Measurements from ENCODE around the gene BCL11B. TPM values are rescaled to one million over a fixed set of nuclear protein-coding genes. Genes with fewer than 3 reads are reported as not detected.

BCL11B gene
- total RNA-seq, 4 donors from 2014 or later = 0.68 to 1.5 (median 0.85) TPM

DNA sequence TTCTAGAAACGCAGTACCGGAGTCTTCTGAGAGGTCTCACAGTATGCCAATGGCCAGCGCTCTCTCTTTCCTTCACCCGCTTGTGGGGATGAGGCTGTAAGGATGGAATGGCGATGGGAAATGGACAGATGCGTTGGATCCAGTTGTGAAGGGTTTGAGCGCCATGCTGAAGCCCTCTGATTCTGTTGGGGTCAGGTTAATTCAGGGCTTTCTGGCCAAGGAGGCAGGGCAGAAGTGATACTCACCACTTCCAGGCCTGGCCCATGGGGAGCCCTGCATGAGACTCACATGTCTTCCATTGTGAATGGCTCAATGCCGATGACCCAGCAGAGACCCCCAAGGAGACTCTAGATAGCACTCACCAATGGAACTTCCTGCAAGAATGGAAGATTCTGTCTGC, 114.3 kb downstream of the BCL11B start:
- TF ChIP-seq, protein P1, sequence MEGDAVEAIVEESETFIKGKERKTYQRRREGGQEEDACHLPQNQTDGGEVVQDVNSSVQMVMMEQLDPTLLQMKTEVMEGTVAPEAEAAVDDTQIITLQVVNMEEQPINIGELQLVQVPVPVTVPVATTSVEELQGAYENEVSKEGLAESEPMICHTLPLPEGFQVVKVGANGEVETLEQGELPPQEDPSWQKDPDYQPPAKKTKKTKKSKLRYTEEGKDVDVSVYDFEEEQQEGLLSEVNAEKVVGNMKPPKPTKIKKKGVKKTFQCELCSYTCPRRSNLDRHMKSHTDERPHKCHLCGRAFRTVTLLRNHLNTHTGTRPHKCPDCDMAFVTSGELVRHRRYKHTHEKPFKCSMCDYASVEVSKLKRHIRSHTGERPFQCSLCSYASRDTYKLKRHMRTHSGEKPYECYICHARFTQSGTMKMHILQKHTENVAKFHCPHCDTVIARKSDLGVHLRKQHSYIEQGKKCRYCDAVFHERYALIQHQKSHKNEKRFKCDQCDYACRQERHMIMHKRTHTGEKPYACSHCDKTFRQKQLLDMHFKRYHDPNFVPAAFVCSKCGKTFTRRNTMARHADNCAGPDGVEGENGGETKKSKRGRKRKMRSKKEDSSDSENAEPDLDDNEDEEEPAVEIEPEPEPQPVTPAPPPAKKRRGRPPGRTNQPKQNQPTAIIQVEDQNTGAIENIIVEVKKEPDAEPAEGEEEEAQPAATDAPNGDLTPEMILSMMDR (IDR thresholded peaks at IDR 0.05; ENCODE audit: low read depth) = no peak

DNA sequence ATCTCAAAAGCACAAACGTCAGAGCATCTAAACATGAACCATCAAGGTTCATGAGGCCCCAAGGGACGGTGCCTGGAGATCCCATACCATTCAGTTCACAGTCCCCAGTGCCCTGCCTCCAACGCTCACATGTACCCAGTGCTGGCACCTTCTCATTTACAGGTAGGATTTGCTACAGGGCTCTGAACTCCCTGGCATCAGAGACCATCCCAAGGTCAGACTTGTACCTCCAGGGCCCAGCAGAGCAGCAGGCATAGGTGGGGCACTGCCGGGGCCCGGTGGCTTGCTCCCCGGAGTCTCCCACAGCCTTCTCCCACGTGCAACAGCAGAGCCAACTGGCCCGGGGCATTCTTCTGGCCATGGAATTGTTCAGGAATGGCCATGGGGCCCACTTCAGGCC, 114.8 kb downstream of the BCL11B start:
- TF ChIP-seq, protein P1 (IDR thresholded peaks at IDR 0.05; ENCODE audit: low read depth) = no peak

DNA sequence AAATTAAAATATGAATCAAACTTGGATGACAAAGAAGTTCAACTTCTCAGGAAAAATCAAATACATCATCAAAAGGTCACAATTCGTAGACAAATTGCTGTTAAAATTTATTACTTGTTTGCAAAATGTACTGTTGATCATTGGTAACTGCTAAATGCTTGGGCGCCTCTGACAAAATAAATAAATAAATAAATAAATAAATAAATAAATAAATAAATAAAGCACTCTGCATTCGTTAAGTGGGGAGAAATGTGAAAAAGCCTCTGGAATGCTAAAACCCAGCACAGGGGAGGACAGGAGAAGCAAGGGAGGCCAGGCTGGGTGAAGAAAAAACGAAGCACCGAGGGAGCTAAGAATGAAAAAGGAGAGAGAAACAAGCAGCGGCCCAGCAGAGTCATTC, 115.2 kb downstream of the BCL11B start:
- TF ChIP-seq, protein P1 (IDR thresholded peaks at IDR 0.05; ENCODE audit: low read depth) = no peak

DNA sequence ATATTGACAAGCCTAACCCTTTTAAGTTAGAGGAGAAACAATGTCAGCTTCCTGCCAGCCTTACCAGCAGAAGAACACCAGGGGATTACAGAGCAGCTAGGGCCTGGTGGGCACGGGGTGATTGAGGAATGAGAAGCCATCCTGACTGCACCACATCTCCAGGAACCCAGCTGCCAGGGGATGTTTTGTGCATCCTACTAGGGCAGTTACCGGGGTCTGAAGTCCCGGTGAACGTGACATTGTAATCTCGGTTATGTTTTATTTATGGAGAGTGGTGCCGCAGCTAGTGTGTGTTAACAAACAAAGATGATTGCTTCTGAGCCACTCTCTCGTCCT, 115.9 kb downstream of the BCL11B start:
- TF ChIP-seq, protein P1 (IDR thresholded peaks at IDR 0.05; ENCODE audit: low read depth) = no peak

DNA sequence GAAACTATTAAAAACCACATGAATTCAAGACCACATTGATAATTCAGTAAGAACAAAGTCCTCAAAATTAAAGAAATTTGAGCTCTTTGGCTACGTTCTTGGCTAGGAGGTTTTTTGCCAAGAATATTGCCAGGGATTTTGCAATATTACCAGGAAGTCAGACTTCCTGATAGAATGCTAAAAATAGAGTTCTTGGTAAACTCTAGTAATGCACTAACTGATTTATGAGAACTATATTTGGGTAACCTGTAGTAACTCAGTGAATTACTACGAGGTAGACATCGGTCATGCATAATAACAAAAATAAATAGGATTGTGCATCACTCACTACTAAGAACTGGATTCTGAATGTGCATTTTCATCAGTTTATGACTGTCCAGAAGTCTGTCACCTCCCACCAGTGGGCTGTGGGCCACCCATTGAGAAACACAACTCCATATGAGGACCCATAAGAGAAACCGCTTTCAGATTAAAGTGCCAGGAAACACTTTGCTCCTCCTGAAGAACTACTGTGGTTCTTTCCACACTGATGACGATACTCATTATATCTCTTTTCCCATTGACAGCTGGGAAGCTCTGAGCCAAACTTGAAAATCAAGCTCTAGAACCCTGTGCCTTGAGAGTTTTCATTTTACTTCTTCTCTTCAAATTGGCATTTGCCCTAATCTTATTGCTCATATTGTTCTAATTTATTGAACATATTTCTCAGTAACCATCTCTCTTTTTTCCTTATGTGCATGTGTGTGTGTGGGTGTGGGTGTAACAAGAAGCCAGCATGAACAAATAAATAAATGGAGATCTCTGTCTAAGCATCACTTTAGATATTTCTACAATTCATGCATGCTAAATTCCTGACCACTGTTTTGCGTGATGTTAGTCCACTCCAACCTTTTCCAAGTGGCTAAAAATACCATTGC, 116.6 kb downstream of the BCL11B start:
- TF ChIP-seq, protein P1 (IDR thresholded peaks at IDR 0.05; ENCODE audit: low read depth) = no peak

DNA sequence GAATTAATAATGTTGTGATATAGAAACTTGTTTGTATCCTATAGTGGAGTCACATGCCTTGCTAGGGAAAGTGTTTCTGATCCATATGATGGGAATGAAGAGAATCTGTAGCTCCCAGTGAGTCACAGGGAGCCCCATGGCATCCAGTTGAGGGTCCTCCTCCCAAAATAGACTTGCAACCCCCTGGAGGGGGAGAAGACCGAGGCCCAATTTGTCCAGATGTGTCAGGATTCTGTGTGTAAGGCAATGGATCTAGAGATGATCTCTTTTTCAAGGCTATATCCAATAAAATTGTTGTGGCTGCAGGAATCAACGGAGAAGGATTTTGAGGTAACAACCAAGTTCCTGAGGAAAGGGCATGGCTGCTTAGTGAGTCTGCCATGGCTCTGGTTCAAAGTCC, 121.8 kb downstream of the BCL11B start:
- TF ChIP-seq, protein P1 (IDR thresholded peaks at IDR 0.05; ENCODE audit: low read depth) = no peak

DNA sequence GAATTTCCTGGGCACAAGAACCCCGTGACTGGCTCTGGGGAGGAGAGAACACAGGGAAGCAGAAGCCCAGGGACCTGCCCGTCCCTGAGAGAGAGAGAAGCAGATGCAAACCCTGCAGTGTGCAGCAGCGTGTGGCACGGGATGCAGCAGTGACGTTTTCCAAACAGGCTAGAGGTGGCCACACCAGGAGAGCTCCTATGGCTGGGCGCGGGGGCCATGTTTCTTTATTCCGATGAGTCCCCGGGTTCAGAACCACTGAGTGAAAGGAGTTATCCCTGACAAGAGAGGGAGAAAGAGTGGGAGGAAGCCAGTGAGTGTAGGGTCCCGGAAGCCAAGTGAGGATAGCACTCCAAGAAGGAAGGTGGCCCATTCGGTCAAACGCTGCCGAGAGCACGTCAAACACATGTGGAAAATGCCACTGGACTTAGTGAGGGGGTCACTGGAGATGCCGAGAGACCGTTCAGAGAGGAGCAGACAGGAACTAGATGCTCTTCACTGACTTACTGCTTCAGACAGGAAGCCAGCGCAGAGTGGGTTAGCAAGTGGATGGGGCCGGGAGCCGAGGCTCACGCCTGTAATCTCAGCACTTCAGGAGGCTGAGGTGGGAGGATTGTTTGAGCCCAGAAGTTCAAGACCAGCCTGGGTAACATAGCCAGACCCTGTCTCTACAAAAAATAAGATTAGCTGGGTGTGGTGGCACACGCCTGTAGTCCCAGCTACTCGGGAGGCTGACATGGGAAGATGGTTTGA, 123.0 kb downstream of the BCL11B start:
- TF ChIP-seq, protein P1 (IDR thresholded peaks at IDR 0.05; ENCODE audit: low read depth) = no peak

Measured in subcutaneous adipose tissue (tissue), 4 donors.